Hematopoietic multipotent progenitor cell treated with erythropoietin and hydrocortisone succinate and interleukin-3 and kit ligand, for 17 days (in vitro differentiated cells): ENCODE results near the gene SREK1IP1.

ENCODE experiments used
- DNase-seq: peaks from one replicate; pipeline ENCODE4 v3.0.0-alpha.2; 2015; ENCODE audit warnings: low spot score

SREK1IP1 gene

GRCh38 chr5:64768358-64769312, at the start of gene SREK1IP1, which contains the start of gene CWC27:
TSS of gene SREK1IP1 (minus strand) at chr5:64768691. CDS start at chr5:64768517, 174 bp downstream.
TSS of gene CWC27 (plus strand) at chr5:64768930. CDS start at chr5:64769147, 217 bp downstream.
- peak; percentile 93 for DNase-seq

DNA sequence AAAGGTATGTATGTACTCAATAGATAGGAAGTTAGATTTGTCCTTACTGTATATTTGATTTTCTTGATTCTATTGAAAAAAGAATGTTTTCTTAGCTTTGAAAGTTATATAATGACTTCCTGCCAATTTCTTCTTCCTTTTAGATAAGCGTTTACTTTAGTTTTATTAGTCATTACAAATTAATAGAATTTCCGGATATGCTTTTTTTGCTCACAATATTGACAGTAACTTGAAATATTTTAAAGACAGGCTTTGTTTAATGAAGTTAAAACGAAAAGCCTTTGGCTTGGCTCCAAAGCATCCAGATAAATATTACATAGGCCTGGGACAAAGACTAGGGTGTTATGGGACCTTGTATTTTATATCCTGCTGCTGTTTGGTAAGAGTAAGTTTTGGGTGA, 49.8 kb upstream of the SREK1IP1 start:
- no peak for DNase-seq

DNA sequence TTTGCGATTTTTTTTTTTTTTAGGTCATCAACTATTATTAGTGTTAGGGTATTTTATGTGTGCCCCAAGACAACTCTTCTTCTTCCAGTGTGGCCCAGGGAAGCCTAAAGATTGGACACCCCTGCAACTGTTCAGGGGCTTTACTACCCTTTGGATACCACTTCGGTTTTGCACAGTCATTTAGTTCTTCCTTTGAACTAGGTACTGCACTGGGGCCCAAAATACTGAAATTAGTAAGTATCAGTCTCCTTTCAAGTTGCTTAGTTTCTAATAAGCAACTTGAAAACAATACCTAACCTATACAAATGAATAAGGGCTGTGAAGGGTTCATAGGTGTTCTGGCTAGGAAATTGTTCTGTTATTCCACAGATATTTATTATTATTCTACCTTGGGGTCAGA, 45.6 kb upstream of the SREK1IP1 start:
- DNase-seq: no peak

DNA sequence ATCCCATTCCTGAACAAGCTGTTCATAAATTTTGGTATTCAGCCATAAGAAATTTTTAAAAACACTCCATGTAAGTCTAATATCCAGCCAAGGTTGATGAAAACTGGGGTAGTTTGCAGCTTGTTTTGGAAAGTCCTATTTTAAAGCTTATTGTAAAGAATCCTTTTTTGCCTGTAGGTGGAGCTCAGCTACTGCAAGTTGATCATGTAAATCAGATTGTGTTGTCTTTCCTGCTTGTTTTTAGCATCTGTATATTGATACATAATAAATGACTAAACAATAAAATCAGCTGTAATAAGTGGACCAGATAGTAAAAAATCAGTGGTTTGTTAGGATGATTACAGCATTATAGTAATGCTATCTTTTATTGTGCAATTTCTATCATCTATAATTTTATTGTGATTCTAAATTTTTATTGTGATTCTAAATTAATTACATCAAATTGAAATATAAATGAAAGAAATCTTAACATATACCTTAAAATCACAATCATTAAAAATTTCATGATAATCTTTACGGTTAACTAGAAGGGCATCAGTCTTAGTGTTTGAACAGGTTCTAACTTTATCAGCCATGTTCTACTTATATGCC, 42.7 kb upstream of the SREK1IP1 start:
- peak; percentile 54 for DNase-seq

GRCh38 chr5:64807520-64807919, 39.0 kb upstream of the SREK1IP1 start:
- DNase-seq: no peak

DNA sequence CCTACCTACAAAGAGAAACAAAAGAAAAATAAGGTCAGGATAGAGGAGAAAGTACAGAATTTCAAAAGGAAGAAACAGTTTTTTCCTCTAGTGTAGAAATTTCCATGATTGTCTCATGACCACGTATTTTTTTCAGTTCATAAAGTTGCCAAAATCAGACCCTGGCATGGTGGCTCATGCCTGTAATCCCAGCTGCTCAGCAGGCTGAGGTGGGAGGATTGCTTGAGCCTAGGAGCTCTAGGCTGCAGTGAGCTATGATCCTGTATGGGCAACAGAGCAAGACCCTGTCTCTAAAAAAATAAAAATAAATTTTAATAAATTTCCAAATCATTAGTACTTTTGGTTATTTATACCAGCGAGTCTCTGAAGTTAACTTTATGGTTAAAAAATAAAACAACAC, 38.0 kb upstream of the SREK1IP1 start:
- no peak for DNase-seq

DNA sequence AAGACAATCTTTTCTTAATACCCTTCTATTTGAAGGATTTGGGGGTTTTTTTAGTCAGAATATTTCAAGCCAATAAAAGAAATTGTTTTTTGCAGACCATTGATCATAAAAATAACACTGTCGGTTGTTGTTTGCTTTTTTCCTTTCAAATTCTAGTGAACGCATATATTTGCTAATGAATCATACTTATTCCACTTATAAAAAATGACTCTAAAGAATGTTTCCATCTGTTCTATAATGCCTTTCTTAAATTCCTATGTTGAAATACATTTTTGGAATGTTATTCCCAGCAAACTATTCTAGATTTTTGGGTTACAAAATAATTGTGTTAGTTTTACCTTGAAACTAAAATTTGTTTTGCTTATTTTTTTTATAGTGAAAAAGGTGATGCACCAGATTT, 32.4 kb upstream of the SREK1IP1 start:
- no peak for DNase-seq

DNA sequence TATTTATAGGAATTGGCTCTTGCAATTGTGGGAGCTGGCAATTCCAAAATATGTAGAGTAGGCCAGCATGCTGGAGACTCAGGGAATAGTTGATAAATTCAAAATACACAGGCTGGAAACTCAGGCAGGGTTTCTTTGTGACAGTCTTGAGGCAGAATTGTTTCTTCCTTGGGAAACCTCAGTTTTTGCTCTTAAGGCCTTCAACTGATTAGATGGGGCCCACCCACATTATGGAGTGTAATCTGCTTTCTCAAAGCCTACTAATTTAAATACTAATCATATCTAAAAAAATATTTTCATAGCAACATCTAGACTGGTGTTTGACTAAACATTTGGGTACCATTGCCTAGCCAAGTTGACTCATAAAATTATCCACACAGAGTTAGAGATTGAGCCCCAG, 27.8 kb upstream of the SREK1IP1 start:
- no peak for DNase-seq

DNA sequence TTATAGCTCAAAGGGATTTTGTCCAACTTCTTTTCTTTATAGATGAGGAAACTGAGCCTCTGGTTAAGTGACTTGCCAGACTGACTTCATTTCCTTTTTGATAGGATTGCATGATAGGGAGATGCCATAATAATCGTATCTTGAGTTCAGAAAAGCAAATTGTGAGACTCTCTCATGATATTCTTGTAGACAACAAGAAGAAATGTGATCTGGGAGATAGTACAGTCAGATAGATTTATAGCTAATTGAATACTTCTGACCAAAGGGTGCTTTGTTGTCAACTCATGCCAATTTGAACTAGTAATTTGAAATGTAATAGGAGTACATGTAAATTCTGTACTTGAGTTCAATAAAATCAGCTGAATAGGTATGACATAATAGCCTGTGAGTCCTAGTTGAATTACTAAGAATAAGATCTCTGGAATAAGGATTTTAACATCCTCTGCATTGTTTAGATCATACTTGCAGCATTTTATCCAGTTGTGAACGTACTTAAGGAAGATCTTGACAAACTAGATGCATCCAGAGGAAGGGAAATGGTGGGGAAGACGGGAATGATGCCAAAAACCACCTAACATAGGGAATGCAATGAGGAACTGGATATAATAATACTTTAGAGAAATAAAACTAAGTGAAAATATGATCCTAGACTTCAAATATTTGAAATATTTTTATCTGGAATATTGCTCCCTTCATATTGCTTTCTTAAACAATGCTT, 25.7 kb upstream of the SREK1IP1 start:
- no peak for DNase-seq

- DNase-seq: no peak
Measured at GRCh38 chr5:64792469-64792868, 24.0 kb upstream of the SREK1IP1 start.

DNA sequence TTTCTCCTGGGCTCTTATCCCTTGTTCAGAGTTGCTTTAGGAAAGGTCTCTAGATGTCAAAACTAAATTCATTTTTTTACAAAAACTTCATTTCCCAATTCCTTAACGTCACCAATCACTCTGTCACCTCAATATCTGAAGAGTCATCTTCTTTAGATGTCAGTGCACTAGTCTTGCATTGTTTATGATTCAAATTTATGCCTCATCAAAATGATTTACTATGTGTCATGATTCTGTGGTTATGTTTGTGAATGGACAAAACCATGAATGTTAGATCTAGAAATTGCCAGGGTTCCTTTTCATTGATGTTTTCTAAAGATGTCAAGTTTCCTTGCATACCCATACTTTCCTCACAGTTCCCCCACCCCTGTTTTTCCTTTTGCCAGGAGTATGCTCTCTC, 21.7 kb upstream of the SREK1IP1 start:
- DNase-seq: no peak

- no peak for DNase-seq
Measured at GRCh38 chr5:64789457-64789856, 21.0 kb upstream of the SREK1IP1 start.

DNA sequence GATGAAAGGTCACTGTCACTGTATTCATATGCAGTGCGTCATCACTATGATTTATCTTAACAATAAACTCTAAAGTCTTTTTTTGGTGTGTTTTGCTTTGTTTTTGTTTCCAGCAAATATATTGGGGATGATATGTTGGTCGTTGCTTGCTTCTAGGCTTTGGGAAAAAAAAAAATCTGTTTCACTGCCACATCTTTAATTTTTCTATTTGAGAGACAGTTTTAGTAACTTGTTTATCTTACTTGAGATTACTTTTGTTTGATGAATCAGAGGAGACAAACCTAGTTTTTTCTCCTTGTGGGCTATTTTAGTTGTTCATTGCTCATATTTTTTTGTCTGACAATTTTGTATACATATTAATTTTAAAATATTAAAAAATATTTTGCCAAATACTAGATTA, 19.7 kb upstream of the SREK1IP1 start:
- no peak for DNase-seq

GRCh38 chr5:64786372-64786771, 17.9 kb upstream of the SREK1IP1 start:
- DNase-seq: no peak

GRCh38 chr5:64784451-64785025, 16.0 kb upstream of the SREK1IP1 start:
- DNase-seq: peak; percentile 89

GRCh38 chr5:64775291-64775690, 6.8 kb upstream of the SREK1IP1 start:
- no peak for DNase-seq

- no peak for DNase-seq
Measured at GRCh38 chr5:64773533-64773932, 5.0 kb upstream of the SREK1IP1 start.

- no peak for DNase-seq
Measured at GRCh38 chr5:64771736-64772135, 3.2 kb upstream of the SREK1IP1 start.

DNA sequence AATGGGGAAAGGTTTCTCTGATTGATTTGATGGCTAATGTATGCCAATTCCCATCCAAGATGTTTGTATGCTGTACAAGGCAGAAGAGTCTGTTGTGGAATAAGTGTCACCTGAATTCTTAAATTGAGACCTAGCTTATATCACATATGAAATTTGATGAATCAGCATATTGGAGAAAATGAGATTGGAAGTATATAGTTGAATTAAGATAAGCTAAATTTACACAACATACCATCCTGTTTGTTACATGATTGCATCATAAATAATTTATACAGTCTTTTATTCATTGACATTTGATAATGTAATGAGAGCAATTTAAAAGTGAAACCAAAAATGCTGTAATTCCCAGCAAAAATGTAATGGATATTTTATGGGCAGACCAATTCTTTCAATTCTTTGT, 1.4 kb upstream of the SREK1IP1 start:
- no peak for DNase-seq

- no peak for DNase-seq
Measured at GRCh38 chr5:64767959-64768357, 533 bp downstream of the SREK1IP1 start.

- DNase-seq: peak; percentile 13
Measured at GRCh38 chr5:64766941-64767340, 1.6 kb downstream of the SREK1IP1 start.

DNA sequence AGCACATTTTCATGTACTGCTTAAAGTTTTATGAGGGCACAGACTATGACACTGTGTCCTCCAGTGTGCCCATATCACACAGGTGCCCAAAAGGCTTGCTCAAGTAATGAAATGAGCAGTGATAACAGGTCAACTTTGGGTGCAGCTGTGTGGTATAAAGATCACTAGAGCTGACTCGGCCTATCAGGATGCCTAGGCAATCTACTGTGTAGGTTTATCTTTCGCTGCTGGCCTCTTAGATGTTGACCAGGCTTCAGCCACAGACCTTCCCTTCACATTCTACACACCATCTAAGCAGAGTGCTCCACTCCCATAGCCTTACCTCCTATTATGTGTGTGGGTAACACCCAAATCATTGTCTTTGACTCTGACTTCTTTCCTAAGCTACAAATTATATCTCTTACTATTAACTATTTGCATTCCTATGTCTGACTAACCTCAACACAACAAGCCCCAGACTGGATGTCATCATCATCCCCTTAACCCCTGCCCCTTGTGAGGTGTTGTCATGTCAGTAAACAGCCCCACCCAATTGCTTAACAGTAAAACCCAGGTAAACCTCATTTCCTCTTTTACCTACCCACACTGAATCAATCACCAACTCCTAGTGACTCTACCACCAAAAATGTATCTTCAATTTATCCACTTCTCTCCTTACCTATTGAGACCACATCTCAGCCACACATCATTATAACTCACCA, 2.5 kb downstream of the SREK1IP1 start:
- DNase-seq: peak; percentile 22
